Neural cell (in vitro differentiated cells): ENCODE measurements around the gene ELMO2. TPM values are rescaled to one million over a fixed set of nuclear protein-coding genes. Genes with fewer than 3 reads are reported as not detected.

ENCODE experiments used
- H2AFZ ChIP-seq: fragments of 200-600, 300-800 bp; sonication (generic), shearing (Covaris generic); 2 replicates; pipeline ENCODE4 v1.6.0; 2014; ENCODE audit warnings: low read depth, mild to moderate bottlenecking, antibody characterized with exemption, low read length, moderate library complexity
- H3F3A ChIP-seq: fragments of 200-600 bp; shearing (Covaris generic); 2 replicates; pipeline ENCODE4 v1.6.1; 2016; ENCODE audit warnings: mild to moderate bottlenecking, moderate library complexity, mixed read lengths, antibody characterized with exemption, low read length; ENCODE audit not compliant: insufficient read depth, poor library complexity, severe bottlenecking
- H3K27ac ChIP-seq: fragments of 200-600, 300-800 bp; sonication (generic), shearing (Covaris generic); 2 replicates; pipeline ENCODE4 v1.5.1; 2014; ENCODE audit warnings: mild to moderate bottlenecking, low read length, moderate library complexity
- H3K27me3 ChIP-seq: fragments of 300-800, 200-600 bp; sonication (generic), shearing (Covaris generic); 2 replicates; pipeline ENCODE4 v1.6.0; 2014; ENCODE audit warnings: mild to moderate bottlenecking, low read depth, low read length, moderate library complexity; ENCODE audit not compliant: insufficient read depth
- H3K36me3 ChIP-seq: fragments of 300-800, 200-600 bp; sonication (generic), shearing (Covaris generic); 2 replicates; pipeline ENCODE4 v1.5.1; 2014; ENCODE audit warnings: mild to moderate bottlenecking, antibody characterized with exemption, low read length, moderate library complexity; ENCODE audit not compliant: insufficient read depth
- H3K4me2 ChIP-seq: fragments of 300-800, 200-600 bp; sonication (generic), shearing (Covaris generic); 2 replicates; pipeline ENCODE4 v1.6.0; 2014; ENCODE audit warnings: mild to moderate bottlenecking, low read length
- H3K4me3 ChIP-seq: fragments of 300-800, 200-600 bp; sonication (generic), shearing (Covaris generic); 2 replicates; pipeline ENCODE4 v1.5.1; 2014; ENCODE audit warnings: mild to moderate bottlenecking, low read length, moderate library complexity
- H3K79me2 ChIP-seq: fragments of 200-600 bp; shearing (Covaris generic); replicated peaks from 2 replicates; pipeline ENCODE4 v1.6.0; 2014; ENCODE audit warnings: mild to moderate bottlenecking, low read length, moderate library complexity; ENCODE audit not compliant: insufficient read depth
- H3K9ac ChIP-seq: fragments of 300-800, 200-600 bp; sonication (generic), shearing (Covaris generic); 2 replicates; pipeline ENCODE4 v1.6.1; 2016; ENCODE audit warnings: mild to moderate bottlenecking, low read length, mixed read lengths
- H3K9me2 ChIP-seq: fragments of 200-600 bp; shearing (Covaris generic); 2 replicates; pipeline ENCODE4 v1.6.1; 2016; ENCODE audit warnings: mild to moderate bottlenecking, low read length, mixed read lengths; ENCODE audit not compliant: insufficient read depth
- H3K9me3 ChIP-seq: fragments of 200-600, 300-800 bp; sonication (generic), shearing (Covaris generic); 2 replicates; pipeline ENCODE4 v1.6.1; 2016; ENCODE audit warnings: mild to moderate bottlenecking, mixed run types, low read length, moderate library complexity, mixed read lengths
- H4K20me1 ChIP-seq: fragments of 200-600 bp; shearing (Covaris generic); 2 replicates; pipeline ENCODE4 v1.6.1; 2016; ENCODE audit warnings: mild to moderate bottlenecking, mixed run types; ENCODE audit not compliant: insufficient read depth
- EP300 ChIP-seq: fragments of 450-650 bp; conservative IDR thresholded peaks from 2 replicates; pipeline ENCODE4 v1.6.1; 2014; ENCODE audit warnings: antibody characterized with exemption, mild to moderate bottlenecking, moderate library complexity; ENCODE audit not compliant: poor library complexity, severe bottlenecking
- EZH2 ChIP-seq: fragments of 200-600, 300-800 bp; shearing (Covaris generic), sonication (generic); IDR thresholded peaks from 2 replicates; pipeline ENCODE4 v1.6.1; 2014; ENCODE audit warnings: antibody characterized with exemption, low read length, borderline replicate concordance, mild to moderate bottlenecking; ENCODE audit not compliant: insufficient read depth, poor library complexity, severe bottlenecking
- MXI1 ChIP-seq: fragments of 450-650 bp; conservative IDR thresholded peaks from 2 replicates; pipeline ENCODE4 v1.6.1; 2014; ENCODE audit warnings: antibody characterized with exemption, mild to moderate bottlenecking; ENCODE audit not compliant: poor library complexity, severe bottlenecking
- POLR2AphosphoS5 ChIP-seq: IDR thresholded peaks from 2 replicates; pipeline ENCODE4 v1.6.1; 2012
- RAD21 ChIP-seq: fragments of 450-650 bp; conservative IDR thresholded peaks from 2 replicates; pipeline ENCODE4 v1.6.1; 2014; ENCODE audit warnings: antibody characterized with exemption, mild to moderate bottlenecking, moderate library complexity
- SMC3 ChIP-seq: fragments of 450-650 bp; conservative IDR thresholded peaks from 2 replicates; pipeline ENCODE4 v1.6.1; 2014; ENCODE audit warnings: antibody characterized with exemption, mild to moderate bottlenecking, moderate library complexity; ENCODE audit not compliant: poor library complexity
- TAF1 ChIP-seq: IDR thresholded peaks from 2 replicates; pipeline ENCODE4 v1.6.1; 2012; ENCODE audit warnings: low read depth
- polyA plus RNA-seq: library from polyadenylated mRNA; depleted of rRNA; stranded (reverse); fragments of >200 nt; gene quantifications from 2 replicates; pipeline ENCODE4 v1.2.3, GENCODE V29; 2014
- TF ChIP-seq, protein P1 (sequence below): IDR thresholded peaks from 2 replicates; pipeline ENCODE4 v1.6.1; 2012; ENCODE audit warnings: borderline replicate concordance
- TF ChIP-seq, protein P2 (sequence below): fragments of 450-650 bp; IDR thresholded peaks from 2 replicates; pipeline ENCODE4 v1.5.1; 2014; ENCODE audit warnings: antibody characterized with exemption, mild to moderate bottlenecking, moderate library complexity; ENCODE audit not compliant: poor library complexity, severe bottlenecking

Gene ELMO2
- polyA plus RNA-seq, 1 donor from 2014 or later, result 72.0 TPM

- Histone ChIP-seq H3K27me3 (no peaks in the 10 kb centered on the region), H3K9me2 (no peaks in the 10 kb centered on the region), H3K27ac (no peak overlapping the region), H3F3A (no peaks in the 10 kb centered on the region), H4K20me1 (no peaks in the 10 kb centered on the region), H3K9ac (no peak overlapping the region), H2AFZ (no peak overlapping the region), H3K4me2 (no peak overlapping the region), H3K79me2 (no peaks in the 10 kb centered on the region), H3K36me3 (no peaks in the 10 kb centered on the region), H3K4me3 (no peak overlapping the region), H3K9me3 (no peaks in the 10 kb centered on the region)
- TF ChIP-seq EZH2, result no peak
- no peak for TF ChIP-seq MXI1
- no peak for TF ChIP-seq EP300
- TF ChIP-seq, protein P1, sequence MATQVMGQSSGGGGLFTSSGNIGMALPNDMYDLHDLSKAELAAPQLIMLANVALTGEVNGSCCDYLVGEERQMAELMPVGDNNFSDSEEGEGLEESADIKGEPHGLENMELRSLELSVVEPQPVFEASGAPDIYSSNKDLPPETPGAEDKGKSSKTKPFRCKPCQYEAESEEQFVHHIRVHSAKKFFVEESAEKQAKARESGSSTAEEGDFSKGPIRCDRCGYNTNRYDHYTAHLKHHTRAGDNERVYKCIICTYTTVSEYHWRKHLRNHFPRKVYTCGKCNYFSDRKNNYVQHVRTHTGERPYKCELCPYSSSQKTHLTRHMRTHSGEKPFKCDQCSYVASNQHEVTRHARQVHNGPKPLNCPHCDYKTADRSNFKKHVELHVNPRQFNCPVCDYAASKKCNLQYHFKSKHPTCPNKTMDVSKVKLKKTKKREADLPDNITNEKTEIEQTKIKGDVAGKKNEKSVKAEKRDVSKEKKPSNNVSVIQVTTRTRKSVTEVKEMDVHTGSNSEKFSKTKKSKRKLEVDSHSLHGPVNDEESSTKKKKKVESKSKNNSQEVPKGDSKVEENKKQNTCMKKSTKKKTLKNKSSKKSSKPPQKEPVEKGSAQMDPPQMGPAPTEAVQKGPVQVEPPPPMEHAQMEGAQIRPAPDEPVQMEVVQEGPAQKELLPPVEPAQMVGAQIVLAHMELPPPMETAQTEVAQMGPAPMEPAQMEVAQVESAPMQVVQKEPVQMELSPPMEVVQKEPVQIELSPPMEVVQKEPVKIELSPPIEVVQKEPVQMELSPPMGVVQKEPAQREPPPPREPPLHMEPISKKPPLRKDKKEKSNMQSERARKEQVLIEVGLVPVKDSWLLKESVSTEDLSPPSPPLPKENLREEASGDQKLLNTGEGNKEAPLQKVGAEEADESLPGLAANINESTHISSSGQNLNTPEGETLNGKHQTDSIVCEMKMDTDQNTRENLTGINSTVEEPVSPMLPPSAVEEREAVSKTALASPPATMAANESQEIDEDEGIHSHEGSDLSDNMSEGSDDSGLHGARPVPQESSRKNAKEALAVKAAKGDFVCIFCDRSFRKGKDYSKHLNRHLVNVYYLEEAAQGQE, result no peak
Observed at GRCh38 chr20:46423882-46424482, 17.6 kb upstream of the ELMO2 start.

GRCh38 chr20:46423342-46423741 lies 16.9 kb upstream of the ELMO2 start:
- Histone ChIP-seq H3K9me3 (no peaks in the 10 kb centered on the region), H3K4me2 (no peak overlapping the region), H3K4me3 (no peak overlapping the region), H3F3A (no peaks in the 10 kb centered on the region), H2AFZ (no peak overlapping the region), H3K27me3 (no peaks in the 10 kb centered on the region), H3K79me2 (no peaks in the 10 kb centered on the region), H3K36me3 (no peaks in the 10 kb centered on the region), H3K27ac (no peak overlapping the region), H3K9me2 (no peaks in the 10 kb centered on the region), H3K9ac (no peak overlapping the region), H4K20me1 (no peaks in the 10 kb centered on the region)
- no peak for TF ChIP-seq POLR2AphosphoS5
- TF ChIP-seq, protein P1, result no peak
- TF ChIP-seq TAF1, result no peak
- TF ChIP-seq, protein P2, sequence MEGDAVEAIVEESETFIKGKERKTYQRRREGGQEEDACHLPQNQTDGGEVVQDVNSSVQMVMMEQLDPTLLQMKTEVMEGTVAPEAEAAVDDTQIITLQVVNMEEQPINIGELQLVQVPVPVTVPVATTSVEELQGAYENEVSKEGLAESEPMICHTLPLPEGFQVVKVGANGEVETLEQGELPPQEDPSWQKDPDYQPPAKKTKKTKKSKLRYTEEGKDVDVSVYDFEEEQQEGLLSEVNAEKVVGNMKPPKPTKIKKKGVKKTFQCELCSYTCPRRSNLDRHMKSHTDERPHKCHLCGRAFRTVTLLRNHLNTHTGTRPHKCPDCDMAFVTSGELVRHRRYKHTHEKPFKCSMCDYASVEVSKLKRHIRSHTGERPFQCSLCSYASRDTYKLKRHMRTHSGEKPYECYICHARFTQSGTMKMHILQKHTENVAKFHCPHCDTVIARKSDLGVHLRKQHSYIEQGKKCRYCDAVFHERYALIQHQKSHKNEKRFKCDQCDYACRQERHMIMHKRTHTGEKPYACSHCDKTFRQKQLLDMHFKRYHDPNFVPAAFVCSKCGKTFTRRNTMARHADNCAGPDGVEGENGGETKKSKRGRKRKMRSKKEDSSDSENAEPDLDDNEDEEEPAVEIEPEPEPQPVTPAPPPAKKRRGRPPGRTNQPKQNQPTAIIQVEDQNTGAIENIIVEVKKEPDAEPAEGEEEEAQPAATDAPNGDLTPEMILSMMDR, result no peak
- no peak for TF ChIP-seq EP300
- no peak for TF ChIP-seq SMC3
- no peak for TF ChIP-seq EZH2
- TF ChIP-seq MXI1, result no peak
- TF ChIP-seq RAD21, result no peak
